ENCODE measurements around the gene CCDC102A.

The CCDC102A gene

GRCh38 chr16:57478396-57479204, 57.8 kb downstream of the CCDC102A start:
- TF ChIP-seq ZNF174 (tag by site-specific recombination; IDR thresholded peaks at IDR 0.05) (no peak), ZNF692 (tag by site-specific recombination; IDR thresholded peaks at IDR 0.05) (no peak), ZNF624 (tag by site-specific recombination; IDR thresholded peaks at IDR 0.05) (no peak), ZBTB17 (tag by site-specific recombination; IDR thresholded peaks at IDR 0.05) (no peak), ZNF404 (tag by site-specific recombination; IDR thresholded peaks at IDR 0.05) (no peak), PRDM2 (tag by site-specific recombination; IDR thresholded peaks at IDR 0.05; ENCODE audit: borderline replicate concordance) (no peak), ZNF140 (tag by site-specific recombination; IDR thresholded peaks at IDR 0.05) (no peak), ZNF560 (tag by site-specific recombination; IDR thresholded peaks at IDR 0.05; ENCODE audit: borderline replicate concordance) (no peak), ZFP37 (tag by site-specific recombination; IDR thresholded peaks at IDR 0.05) (no peak)
- H3K36me3 ChIP-seq (ENCODE audit: control insufficient read depth in 2 of 2, insufficient read depth in 1 of 2, low read length in 2 of 2): peaks cover 0 to 16% of the 10 kb centered on the region in 2 experiments; a peak in 1 of 3 replicates
- H3K4me1 ChIP-seq (ENCODE audit: control insufficient read depth, insufficient read depth, low read length): no peaks in the 10 kb centered on the region
- H3K27ac ChIP-seq (ENCODE audit: extremely low read depth, low read depth, low read length): no peak overlapping the region
- ChIA-PET CTCF (interaction anchor here (3.2 kb wide), 1 partner anchor 41 kb away, joined by 16 read pairs; no protein-coding TSS in a partner anchor), POLR2A (interaction anchor here (1.3 kb wide), 1 partner anchor 16 kb away, joined by 3 read pairs; the partner anchor contains the start of gene POLR2C)
- no peak overlapping the region for H3K4me3 ChIP-seq (ENCODE audit: low read depth, low read length)
- no peaks in the 10 kb centered on the region for H3K9me3 ChIP-seq (ENCODE audit: control insufficient read depth, insufficient read depth, low read depth, low read length)

GRCh38 chr16:57477531-57478202, 58.7 kb downstream of the CCDC102A start:
- H3K4me3 ChIP-seq (ENCODE audit: low read depth, low read length): no peak overlapping the region

More at GRCh38 chr16:57477531-57478202, 58.7 kb downstream of the CCDC102A start:
- CTCF ChIA-PET: interaction anchor here (1.1 kb wide), 1 partner anchor 30 kb away, joined by 3 read pairs; no protein-coding TSS in a partner anchor
- no peak overlapping the region for H3K27ac ChIP-seq (ENCODE audit: extremely low read depth, low read depth, low read length)
- H3K4me1 ChIP-seq (ENCODE audit: control insufficient read depth, insufficient read depth, low read length): no peaks in the 10 kb centered on the region
- TF ChIP-seq ZNF654 (tag by site-specific recombination; IDR thresholded peaks at IDR 0.05; ENCODE audit: low read depth) (no peak), ZEB2 (tag by site-specific recombination; IDR thresholded peaks at IDR 0.05) (no peak)
- H3K9me3 ChIP-seq (ENCODE audit: control insufficient read depth, insufficient read depth, low read depth, low read length): no peaks in the 10 kb centered on the region
- peaks cover 0 to 25% of the 10 kb centered on the region in 2 experiments; a peak in 1 of 3 replicates for H3K36me3 ChIP-seq (ENCODE audit: control insufficient read depth in 2 of 2, insufficient read depth in 1 of 2, low read length in 2 of 2)
- POLR2A ChIA-PET: no interaction called here

Measured in HEK293 (cell line).